NCI-H446 (cell line): Measurements from ENCODE around the gene CGB5.
"Not testable (repeated sequence)": the region's sequence is repeated elsewhere in the genome, so short reads cannot be mapped to it uniquely, and the experiment has no call there.

Source experiments
- DNase-seq, 2 experiments: peaks; one replicate each; lab custom pipeline; 2025; lab: John Stamatoyannopoulos, UW

CGB5 gene

DNA sequence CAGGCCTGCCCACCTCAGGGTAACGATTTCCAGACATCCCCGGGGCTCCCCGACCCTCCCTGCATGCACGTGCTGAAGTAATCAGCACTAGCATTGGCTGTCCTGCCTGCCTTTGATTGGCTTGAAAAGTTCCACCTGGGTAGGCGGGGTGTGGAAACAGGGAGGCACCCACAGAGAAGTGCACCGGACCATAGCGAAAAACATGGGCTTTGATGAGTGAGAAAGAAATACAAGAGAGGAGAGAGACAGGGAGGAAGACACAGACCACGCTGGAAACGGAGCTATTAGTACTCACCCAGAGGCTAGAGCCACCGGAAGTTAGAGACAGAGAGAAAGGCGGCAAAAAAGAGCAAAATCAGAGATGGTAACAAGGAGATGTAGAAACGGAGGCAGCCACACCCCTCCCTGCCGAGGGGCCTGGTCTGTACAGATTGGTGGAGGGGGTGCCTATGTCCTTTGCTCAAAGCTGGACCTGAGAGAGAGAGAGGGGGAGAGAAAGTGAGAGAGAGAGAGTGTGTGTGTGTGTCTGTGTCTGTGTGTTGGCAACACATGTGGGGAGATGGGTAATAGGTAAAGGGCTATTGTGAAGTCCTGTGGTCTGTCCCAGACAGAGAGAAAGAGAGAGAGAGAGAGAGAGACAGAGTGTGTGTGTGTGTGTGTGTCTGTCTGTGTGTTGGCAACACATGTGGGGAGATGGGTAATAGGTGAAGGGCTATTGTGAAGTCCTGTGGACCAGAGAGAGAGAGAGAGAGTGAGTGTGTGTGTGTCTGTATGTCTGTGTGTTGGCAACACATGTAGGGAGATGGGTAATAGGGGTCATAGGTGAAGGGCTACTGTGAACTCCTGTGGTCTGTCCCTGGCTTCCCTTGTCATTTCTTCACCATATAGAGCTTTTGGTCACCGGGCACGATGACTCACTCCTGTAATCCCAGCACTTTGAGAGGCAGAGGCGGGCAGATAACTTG is 22.4 kb upstream of the CGB5 start:
- no peak for DNase-seq

DNA sequence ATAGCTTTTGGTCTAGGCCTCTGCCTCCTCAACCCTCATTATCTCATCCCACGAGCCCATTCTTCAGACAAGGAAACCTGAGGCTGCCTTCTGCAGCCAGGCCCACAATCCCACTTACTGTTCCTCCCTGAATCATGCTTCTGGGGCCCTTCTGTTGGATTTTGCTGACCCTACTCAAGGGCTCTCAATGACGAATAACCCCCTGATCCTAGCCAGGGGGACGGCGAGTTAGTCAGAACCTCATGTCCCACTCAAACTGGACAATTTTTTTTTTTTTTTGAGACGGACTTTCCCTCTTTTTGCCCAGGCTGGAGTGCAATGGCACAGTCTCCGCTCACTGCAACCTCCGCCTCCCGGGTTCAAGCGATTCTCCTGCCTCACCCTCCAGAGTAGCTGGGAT is 21.5 kb upstream of the CGB5 start:
- no peak for DNase-seq

DNA sequence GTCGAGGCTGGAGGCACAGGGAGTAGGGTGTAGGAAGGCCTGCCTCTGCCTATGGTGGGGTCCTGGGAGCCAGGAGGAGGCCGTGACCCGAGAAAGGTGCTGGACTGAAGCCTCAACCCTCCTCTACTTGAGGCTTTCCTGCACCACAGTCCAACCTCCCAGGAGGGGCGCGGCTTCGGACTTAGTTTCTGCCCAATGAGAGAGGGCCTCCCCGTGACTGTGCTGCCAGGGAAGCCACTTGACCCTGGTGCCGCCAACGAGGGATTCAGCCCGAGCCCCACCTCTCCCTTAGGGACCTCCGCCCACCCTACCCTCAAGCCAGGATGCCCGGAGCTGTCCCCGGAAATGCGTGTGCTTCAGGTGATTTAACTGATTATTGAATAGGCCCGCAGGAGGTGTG is 19.4 kb upstream of the CGB5 start, which contains the start of gene CGB3:
Gene CGB3 (minus strand): TSS at position 101 of the 400 bp plus-strand sequence. CDS start 362 bp downstream, outside the sequence.
- DNase-seq: not testable (repeated sequence)

DNA sequence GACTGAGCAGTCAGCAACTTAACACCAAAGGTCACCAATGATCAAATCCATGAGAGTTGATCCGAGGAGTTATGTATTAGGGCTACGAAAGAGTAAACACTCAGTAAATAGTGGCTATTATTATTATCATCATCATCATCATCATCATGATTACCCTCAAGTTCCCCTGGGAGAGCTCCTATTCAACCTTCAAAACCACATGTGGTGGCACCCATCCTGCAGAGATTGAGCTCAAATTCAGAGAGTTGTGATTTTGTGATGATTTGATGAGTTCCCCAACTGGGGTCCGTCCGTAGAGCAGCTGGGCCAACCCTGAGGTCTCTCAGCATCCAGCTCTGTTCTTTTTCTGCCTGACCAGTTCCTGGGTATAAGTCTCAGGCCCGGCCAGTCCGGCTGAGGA is 18.6 kb upstream of the CGB5 start:
- not testable (repeated sequence) for DNase-seq

DNA sequence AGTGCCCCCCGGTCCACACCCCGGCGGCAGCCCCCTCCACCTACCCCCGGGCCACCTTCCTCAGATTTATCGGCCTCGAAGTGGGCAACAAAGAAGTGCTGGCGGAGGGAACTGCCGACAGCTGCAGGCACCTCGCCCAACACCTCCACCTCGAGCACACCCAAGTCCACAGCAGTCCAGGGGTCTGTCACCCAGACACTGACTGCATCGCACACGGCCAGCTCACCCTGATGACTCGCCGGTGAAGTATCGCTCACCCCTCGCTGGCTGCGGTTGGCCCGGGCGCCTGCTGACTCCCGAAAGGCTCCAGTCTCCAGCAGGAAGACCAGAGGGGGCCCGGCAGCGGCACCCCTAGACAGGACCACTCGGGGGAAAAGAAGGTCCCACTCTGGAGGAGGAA is 18.0 kb upstream of the CGB5 start:
- DNase-seq: not testable (repeated sequence)

DNA sequence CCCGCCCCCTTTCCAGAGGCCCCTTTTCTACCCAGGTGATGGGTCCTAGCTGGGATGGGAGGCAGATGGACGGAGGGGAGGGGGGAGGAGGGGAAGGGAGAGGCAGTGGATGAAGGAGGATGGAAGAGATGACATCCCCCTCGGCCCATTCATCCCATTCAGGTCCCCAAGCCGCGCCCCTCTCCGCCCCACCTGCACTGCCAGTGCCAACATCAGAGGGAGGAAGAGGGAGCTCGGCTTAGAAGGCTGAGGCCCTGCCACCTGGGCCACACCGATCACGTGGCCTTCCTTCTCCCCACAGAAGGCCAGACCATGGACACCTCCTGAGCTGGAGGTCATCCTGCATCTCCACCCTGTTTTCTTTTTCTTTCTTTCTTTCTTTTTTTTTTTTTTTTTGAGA is 15.0 kb upstream of the CGB5 start:
- not testable (repeated sequence) for DNase-seq

DNA sequence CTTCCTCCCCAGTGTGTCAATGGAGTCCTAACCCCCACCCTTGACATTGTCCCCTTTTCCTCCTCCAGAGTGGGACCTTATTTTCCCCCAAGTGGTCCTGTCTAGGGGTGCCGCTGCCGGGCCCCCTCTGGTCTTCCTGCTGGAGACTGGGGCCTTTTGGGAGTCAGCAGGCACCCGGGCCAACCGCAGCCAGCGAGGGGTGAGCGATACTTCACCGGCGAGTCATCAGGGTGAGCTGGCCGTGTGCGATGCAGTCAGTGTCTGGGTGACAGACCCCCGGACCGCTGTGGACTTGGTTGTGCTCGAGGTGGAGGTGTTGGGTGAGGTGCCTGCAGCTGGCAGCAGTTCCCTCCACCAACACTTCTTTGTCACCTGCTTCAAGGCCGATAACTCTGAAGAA is 13.9 kb upstream of the CGB5 start:
- not testable (repeated sequence) for DNase-seq

DNA sequence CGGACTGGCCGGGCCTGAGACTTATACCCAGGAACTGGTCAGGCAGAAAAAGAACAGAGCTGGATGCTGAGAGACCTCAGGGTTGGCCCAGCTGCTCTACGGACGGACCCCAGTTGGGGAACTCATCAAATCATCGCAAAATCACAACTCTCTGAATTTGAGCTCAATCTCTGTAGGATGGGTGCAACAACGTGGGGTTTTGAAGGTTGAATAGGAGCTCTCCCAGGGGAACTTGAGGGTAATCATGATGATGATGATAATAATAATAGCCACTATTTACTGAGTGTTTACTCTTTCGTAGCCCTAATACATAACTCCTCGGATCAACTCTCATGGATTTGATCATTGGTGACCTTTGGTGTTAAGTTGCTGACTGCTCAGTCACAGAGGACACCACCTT is 13.3 kb upstream of the CGB5 start:
- DNase-seq: not testable (repeated sequence)

DNA sequence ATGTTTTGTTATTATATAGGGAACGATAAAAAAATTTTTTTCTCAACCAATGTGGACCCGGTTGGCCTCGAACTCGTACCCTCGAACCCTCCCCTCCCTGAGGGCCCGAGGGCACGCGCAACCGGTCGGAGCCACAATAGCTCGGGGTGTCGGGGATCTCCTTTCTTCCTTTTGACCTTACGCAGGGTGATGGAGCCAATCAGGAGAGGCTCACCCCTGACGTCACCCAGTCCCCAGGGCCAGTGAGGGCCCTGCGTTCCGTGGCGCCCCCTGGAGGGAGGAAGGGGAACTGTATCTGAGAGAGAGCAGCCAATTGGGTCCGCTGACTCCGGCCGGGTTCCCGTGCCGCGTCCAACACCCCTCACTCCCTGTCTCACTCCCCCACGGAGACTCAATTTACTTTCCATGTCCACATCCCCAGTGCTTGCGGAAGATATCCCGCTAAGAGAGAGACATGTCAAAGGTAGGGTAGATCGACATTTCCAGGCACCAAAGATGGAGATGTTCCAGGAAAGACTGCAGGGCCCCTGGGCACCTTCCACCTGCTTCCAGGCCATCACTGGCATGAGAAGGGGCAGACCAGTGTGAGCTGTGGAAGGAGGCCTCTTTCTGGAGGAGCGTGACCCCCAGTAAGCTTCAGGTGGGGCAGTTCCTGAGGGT is 11.9 kb upstream of the CGB5 start, which contains the start of gene CGB2:
Gene CGB2 (plus strand): TSS at position 249 of the 660 bp plus-strand sequence. CDS start 206 bp downstream, at position 455.
- peak in 1 of 2 experiments; percentile 20 for DNase-seq

DNA sequence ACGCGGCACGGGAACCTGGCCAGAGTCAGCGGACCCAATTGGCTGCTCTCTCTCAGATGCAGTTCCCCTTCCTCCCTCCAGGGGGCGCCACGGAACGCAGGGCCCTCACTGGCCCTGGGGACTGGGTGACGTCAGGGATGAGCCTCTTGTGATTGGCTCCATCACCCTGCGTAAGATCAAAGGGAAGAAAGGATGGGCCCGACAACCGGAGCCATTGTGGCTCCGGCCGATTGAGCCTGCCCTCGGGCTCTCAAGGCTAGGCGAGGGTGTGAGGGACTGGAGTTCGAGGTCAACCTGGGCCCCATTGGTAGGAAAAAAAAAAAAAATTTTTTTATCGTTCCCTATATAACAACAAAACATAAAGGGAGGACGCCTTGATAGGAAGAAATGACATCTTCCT is 6.8 kb upstream of the CGB5 start, which contains the start of gene CGB1:
Gene CGB1 (minus strand): TSS at position 81 of the 400 bp plus-strand sequence. CDS start 184 bp downstream, outside the sequence.
- DNase-seq: peak in 1 of 2 experiments; percentile 40

DNA sequence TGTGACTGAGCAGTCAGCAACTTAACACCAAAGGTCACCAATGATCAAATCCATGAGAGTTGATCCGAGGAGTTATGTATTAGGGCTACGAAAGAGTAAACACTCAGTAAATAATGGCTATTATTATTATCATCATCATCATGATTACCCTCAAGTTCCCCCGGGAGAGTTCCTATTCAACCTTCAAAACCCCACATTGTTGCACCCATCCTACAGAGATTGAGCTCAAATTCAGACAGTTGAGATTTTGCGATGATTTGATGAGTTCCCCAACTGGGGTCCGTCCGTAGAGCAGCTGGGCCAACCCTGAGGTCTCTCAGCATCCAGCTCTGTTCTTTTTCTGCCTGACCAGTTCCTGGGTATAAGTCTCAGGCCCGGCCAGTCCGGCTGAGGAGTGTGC is 5.5 kb upstream of the CGB5 start:
- DNase-seq: not testable (repeated sequence)

DNA sequence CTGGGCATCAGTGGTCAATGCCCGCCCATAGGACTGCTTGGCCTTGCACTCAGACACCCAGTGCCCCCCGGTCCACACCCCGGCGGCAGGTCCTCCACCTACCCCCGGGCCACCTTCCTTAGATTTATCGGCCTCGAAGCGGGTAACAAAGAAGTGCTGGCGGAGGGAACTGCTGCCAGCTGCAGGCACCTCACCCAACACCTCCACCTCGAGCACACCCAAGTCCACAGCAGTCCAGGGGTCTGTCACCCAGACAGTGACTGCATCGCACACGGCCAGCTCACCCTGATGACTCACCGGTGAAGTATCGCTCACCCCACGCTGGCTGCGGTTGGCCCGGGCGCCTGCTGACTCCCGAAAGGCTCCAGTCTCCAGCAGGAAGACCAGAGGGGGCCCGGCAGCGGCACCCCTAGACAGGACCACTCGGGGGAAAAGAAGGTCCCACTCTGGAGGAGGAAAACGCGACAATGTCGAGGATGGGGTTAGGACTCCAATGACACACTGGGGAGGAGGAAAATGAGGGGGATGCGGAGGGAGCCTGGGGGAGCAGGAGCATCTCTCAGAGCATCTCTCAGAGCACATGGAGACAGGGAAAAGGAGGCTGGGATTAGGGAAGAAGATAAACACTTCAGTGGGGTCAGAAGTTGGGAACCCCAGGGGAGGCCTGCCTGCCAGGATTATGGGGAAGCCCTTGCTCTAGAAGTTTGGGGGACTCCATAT is 4.9 kb upstream of the CGB5 start:
- DNase-seq: not testable (repeated sequence)

DNA sequence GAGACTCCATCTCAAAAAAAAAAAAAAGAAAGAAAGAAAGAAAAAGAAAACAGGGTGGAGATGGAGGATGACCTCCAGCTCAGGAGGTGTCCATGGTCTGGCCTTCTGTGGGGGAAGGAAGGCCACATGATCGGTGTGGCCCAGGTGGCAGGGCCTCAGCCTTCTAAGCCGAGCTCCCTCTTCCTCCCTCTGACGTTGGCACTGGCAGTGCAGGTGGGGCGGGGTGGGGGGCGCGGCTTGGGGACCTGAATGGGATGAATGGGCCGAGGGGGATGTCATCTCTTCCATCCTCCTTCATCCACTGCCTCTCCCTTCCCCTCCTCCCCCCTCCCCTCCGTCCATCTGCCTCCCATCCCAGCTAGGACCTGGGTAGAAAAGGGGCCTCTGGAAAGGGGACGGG is 3.9 kb upstream of the CGB5 start:
- DNase-seq: not testable (repeated sequence)

DNA sequence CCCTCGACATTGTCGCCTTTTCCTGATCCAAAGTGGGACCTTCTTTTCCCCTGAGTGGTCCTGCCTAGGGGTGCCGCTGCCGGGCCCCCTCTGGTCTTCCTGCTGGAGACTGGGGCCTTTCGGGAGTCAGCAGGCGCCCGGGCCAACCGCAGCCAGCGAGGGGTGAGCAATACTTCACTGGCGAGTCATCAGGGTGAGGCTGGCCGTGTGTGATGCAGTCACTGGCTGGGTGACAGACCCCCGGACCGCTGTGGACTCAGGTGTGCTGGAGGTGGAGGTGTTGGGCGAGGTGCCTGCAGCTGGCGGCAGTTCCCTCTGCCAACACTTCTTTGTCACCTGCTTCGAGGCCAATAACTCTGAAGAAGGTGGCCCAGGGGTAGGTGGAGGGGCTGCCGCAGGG is 1.5 kb upstream of the CGB5 start:
- no peak for DNase-seq

DNA sequence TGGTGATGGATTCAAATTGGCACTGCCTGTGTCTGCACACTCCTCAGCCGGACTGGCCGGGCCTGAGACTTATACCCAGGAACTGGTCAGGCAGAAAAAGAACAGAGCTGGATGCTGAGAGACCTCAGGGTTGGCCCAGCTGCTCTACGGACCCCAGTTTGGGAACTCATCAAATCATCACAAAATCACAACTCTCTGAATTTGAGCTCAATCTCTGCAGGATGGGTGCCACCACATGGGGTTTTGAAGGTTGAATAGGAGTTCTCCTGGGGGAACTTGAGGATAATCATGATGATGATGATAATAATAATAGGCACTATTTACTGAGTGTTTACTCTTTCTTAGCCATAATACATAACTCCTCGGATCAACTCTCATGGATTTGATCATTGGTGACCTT is 982 bp upstream of the CGB5 start:
- DNase-seq: not testable (repeated sequence)

DNA sequence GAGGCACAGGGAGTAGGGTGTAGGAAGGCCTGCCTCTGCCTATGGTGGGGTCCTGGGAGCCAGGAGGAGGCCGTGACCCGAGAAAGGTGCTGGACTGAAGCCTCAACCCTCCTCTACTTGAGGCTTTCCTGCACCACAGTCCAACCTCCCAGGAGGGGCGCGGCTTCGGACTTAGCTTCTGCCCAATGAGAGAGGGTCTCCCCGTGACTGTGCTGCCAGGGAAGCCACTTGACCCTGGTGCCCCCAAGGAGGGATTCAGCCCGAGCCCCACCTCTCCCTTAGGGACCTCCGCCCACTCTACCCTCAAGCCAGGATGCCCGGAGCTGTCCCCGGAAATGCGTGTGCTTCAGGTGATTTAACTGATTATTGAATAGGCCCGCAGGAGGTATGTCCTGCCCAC is 5.4 kb downstream of the CGB5 start, which contains the start of gene CGB8:
Gene CGB8 (minus strand): TSS at position 101 of the 400 bp plus-strand sequence. CDS start 372 bp downstream, outside the sequence.
- DNase-seq: not testable (repeated sequence)

DNA sequence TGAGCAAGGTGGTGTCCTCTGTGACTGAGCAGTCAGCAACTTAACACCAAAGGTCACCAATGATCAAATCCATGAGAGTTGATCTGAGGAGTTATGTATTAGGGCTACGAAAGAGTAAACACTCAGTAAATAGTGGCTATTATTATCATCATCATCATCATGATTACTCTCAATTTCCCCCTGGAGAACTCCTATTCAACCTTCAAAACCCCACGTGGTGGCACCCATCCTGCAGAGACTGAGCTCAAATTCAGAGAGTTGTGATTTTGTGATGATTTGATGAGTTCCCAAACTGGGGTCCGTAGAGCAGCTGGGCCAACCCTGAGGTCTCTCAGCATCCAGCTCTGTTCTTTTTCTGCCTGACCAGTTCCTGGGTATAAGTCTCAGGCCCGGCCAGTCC is 6.2 kb downstream of the CGB5 start:
- DNase-seq: not testable (repeated sequence)

DNA sequence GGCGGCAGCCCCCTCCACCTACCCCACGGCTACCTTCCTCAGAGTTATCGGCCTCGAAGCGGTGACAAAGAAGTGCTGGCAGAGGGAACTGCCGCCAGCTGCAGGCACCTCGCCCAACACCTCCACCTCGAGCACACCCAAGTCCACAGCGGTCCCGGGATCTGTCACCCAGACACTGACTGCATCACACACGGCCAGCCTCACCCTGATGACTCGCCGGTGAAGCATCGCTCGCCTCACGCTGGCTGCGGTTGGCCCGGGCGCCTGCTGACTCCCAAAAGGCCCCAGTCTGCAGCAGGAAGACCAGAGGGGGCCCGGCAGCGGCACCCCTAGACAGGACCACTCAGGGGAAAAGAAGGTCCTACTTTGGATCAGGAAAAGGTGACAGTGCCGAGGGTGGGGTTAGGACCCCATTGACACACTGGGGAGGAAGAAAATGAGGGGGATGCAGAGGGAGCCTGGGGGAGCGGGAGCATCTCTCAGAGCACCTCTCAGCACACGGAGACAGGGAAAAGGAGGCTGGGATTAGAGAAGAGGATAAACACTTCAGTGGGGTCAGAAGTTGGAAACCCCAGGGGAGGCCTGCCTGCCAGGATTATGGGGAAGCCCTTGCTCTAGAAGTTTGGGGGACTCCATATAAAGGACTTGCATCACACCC is 6.9 kb downstream of the CGB5 start:
- not testable (repeated sequence) for DNase-seq

DNA sequence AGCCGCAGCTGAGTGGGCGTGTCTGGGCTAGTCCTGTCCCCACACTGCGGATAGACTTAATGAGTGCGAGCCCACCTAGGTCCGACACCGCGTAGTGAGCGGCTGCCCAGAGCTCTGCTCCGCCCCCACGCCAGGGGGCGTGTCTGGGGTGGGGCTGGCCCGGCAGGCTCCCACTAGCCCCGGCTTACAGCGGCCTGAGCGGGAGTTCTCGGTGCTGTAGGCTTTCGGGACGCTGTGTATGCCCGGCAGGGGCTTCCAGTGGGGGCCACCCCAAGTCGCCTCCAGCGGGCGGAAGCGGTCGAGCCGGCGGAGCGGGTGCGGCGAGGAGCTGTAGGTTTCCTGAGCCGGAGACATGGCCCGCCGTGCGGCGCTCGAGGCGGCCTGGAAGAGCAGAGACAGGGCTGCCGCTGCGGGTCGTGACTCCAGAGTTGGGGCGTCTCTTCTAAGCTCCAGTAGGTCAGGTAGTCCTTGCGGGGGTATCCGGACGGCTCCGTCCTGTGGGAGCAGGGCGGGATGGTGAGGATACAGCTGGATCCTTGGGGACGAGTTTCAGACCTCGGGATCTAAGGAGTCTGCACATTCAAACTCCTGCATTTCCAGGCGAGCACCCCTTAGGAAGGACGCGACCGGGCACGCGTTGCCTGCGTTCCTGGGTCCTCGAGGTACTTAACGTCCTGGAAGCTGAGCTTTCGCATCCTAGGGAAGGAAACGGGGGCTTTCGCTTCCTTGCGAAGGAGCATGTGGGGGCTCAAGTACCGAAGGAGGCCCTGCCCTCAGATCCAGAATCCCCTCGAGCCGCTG is 12.7 kb downstream of the CGB5 start:
- DNase-seq: no peak

DNA sequence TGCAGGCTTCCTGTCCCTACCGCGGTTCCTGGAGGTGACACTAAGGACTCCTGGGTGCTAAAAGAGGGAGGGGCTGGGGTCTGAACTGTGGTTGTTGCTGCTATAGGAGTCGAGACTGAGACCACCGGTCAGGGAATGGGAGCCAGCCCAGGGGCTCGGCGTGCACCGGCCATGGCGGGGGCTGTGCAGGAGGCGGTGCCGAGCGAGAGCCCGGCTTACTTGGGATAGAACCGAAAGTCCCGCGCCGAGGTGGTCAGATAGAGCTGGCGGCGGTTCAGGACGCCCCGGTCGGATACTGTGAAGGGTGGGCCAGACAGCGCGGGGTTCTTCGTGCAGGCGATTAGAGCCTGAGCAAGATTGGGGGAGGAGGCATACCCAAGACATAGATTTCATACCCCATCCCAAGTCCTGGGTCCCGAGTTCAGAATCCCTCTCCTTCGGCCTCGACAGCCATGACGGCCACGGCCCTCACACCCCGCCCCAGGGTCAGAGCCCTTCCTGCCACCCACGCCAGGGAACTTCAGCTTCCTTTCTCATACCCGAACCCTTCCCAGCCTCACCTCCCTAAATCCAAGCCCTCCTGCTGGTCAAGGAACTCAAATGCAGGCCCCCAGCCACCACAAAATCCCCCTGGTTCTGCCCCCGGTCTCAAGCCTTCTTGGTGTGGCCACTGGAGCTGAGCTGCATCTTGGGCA is 13.4 kb downstream of the CGB5 start:
- not testable (repeated sequence) for DNase-seq
